ENCODE measurements around the gene DNPH1.

Gene DNPH1

DNA sequence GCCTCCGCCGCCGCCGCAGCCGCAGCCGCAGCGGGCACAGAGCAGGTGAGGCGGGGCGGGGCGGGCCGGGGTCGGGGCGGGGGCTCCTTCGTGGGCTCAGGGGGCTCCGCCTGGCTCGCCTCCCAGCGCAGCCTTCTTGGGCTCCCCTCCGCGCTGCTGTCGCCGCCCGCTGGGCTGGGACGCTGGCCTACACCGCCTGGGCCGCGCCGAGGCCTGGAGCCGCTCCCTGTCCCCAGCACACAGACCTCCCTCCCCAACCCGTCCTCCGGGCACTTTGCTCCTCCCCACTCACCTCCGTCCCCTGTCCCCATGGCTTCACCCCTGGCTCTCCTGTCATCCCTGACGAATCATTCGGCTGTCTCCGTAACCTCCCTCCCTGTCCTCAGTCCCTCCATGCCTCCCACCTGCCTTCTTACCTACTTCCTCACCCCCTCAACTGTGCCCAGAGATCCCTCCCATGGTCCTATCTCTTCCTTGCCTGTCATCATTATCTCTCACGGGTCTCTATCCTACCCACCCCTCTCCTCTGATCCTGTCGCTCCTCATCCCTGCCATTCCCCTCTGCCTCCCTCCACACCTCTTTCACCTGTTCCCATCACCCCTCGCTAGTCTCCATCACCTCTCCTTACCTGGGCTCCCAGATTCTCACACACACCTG, 14.5 kb upstream of the DNPH1 start:
- no peak for DNase-seq

DNA sequence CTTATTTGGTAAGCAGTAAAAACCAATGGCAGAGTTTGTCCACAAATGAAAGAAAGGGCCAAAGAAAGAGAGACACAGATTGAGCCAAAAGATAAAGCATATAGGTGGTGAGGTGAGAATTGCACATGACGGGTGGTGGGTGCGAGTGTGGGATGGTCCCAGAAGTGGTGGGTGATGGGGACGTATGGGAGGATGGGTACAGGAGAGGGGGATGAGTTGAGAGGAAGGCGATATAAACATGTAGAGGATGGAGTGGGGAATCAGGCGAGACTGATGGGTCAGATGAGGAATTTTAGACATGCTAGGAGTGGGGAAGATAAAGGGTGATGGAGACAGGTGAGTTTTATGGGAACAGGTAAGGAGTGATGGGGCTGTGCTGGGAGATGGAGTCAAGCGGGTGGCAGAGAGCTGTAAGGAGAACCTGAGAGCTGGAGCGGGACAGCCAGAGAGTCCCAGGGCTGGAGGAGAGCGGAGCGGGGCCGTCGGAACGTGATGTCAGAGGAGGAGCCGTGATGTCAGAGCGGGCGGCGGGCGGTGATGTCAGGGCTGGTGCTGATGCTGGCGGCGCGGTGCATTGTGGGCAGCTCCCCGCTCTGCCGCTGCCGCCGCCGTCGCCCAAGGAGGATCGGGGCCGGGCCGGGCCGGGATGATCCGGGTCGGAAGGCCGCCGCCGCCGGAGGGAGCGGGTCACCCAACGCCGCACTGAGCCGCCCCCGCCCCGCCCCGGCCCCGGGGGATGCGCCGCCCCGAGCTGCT, 13.8 kb upstream of the DNPH1 start, which contains the start of gene TTBK1:
Gene TTBK1 (plus strand): TSS at position 574 of the 756 bp plus-strand sequence. CDS start 3,180 bp downstream, outside the sequence.
- DNase-seq: no peak

- no peak for DNase-seq
Observed at GRCh38 chr6:43241446-43241845, 12.2 kb upstream of the DNPH1 start.

- DNase-seq: no peak
Observed at GRCh38 chr6:43240950-43241349, 11.7 kb upstream of the DNPH1 start.

DNA sequence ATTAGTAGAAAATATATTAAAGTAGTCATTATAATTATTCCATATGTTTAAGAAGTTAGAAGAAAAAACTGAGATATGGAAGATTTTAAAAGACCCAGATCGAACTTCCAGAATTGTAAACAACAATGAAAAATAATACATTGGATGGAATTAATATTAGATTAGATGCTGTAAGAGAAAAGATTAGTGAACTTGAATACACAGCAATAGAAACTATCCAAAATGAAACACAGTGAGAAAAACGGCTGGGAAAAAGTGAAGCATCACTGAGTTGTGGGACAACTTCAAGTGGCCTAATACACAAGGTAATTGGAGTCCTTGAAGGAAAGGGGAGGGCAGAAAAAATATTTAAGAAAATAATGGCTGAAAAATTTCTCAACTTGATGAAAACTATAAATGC, 9.8 kb upstream of the DNPH1 start:
- no peak for DNase-seq

GRCh38 chr6:43235841-43236240, 6.6 kb upstream of the DNPH1 start:
- no peak for DNase-seq

DNA sequence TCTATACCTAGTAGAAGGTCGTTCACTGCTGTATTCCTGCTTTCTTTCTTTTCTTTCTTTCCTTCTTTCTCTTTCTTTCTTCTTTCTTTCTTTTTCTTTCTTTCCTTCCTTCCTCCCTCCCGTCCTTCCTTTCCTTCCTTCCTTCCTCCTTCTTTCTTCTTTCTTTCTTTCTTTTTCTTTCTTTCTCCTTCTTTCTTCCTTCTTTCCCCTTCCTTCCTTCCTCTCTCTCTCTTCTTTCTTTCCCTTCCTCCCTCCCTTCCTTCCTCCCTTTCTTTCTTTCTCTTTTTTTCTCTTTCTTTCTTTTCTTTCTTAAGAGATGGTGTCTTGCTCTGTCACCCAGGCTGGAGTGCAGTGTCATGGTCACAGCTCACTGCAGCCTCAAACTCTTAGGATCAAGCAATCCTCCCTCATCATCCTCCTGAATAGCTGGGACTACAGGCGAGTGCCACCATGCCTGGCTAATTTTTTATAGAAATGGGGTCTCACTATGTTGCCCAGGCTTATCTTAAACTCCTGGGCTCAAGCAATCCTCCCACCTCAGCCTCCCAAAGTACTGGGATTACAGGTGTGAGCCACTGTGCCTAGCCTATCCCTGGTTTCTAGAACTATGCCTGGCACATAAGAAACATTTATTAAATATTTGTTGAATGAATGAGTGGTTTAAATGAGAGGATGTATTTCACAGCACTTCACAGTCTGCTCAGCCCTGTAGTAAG, 2.6 kb upstream of the DNPH1 start:
- DNase-seq: no peak

- no peak for DNase-seq
Observed at GRCh38 chr6:43231053-43231452, 1.8 kb upstream of the DNPH1 start.

DNA sequence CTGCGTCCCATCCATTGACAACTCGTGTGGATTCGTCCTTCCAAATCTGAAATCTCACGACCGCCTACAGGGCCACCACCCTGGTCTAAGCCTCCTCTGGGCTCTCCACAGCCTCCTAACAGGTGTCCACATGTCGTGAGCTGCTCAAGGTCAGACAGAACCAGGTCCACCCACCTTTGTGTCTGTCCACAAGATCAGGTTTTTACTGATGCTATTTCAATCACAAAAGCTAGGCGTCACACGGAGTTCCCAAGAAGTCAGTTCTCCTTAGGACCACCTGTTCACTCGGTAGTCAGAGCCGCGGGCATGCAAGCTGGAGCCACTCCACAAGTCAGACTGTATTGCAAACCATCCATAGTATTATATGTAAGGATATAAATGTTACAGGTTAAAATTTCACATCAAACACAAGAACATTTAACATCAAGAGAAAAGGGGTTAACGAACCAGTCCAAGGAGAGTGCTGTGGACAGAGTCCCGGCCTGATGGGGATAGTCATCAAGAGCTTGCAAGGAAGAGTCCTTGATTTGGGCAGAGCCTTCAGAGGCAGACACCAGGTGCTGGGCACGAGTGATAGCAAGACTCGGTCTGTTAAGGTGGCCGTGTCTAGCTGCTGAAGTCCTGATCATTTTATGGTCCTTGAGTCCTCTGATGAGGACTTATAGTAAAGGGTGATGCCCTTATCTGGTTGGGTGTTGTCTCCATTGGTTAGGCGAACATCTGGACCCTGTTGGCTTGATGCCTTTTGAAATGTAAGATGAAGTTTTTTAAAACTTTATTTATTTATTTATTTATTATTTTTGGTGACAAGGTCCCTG, 731 bp upstream of the DNPH1 start:
- DNase-seq: no peak

DNA sequence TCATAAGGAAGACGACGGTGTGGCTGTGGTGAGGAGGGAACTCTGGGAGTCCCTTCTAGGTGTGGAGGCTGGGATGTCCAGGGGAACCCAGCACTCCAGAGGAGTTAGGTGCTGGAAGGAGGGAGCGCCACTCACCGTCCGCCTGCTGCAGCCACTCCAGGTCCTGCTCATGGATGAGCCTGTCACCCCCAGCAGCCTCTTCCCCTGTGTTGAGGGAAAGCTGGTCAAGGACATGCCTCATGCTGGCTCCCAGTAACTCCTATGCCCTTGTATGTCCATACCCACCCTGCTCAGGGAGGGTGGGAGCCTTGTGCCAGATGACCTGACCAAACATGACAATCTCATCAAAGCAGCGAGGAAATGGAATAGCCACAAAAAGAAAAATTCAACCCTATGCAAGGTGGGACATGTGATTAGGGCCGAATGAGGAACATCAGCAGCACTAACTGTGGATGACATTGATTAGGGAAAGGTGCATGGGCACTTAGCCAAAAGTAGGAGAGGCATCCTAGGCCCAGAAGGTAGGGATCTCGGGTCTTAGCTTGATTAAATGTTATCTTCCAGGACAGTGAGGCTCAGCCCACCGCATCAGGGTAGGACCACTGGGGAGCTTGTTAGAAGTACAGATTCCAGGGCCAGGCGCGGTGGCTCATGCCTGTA, 3.0 kb downstream of the DNPH1 start:
- DNase-seq: no peak

DNA sequence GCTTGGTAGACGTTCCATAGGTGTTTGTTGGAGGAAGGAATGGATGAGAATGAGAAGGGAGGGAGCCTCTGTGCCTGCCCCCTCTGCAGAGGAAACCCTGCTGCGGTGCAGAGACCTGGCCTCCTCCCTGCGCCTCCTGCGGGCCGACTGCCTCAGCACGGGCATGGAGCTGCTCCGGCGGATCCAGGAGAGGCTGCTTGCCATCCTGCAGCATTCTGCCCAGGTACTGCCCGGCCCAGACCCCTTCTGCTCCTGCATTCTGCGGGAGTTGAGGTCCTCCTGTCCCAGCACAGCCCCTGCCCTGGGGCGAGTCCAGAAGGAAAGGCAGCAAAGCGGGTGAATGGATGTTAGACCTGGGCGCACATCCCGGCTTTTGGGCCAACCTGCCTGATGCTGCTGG, 6.1 kb downstream of the DNPH1 start:
- no peak for DNase-seq

- no peak for DNase-seq
Observed at GRCh38 chr6:43222418-43223059, 6.7 kb downstream of the DNPH1 start.

DNA sequence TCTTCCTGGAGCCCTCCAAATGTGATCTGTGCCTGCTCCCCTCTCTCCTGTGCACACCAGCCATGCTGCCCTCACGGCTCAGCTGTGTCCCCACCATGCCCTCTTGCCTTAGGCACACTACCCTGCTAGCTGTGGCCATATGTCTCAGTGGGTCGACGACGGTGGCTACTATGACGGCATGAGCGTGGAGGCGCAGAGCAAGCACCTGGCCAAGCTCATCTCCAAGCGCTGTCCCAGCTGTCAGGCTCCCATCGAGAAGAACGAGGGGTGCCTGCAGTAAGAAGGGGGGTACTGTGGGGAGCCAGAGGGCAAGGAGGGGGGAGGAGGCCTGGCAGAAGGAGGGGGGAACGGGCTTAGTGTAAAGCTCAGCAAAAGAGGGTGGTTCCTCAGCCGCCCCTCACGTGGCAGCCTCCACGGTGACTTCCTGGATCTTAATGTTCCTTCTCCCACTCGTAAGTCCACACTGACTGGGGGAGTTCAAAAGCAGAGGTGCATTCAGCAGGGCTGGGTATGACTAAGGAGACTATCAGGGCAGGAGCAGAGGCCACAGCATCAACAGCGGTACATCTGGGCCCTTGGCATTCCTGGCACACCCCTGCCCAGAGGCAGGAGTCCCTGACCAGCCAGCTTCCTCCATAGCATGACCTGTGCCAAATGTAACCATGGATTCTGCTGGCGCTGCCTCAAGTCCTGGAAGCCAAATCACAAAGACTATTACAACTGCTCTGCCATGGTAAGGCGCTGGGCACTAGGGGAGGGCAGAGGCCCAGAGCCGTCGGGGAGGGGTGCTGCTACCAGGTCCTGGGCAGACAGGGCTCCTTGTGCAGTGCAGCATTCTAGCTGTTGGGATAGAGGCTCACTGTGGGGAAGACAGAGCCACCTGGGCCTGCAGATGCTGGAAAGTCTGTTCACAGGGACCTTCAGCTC, 8.0 kb downstream of the DNPH1 start:
- no peak for DNase-seq

GRCh38 chr6:43220439-43220951, 8.8 kb downstream of the DNPH1 start:
- DNase-seq: no peak

GRCh38 chr6:43219814-43220213, 9.5 kb downstream of the DNPH1 start:
- DNase-seq: no peak

DNA sequence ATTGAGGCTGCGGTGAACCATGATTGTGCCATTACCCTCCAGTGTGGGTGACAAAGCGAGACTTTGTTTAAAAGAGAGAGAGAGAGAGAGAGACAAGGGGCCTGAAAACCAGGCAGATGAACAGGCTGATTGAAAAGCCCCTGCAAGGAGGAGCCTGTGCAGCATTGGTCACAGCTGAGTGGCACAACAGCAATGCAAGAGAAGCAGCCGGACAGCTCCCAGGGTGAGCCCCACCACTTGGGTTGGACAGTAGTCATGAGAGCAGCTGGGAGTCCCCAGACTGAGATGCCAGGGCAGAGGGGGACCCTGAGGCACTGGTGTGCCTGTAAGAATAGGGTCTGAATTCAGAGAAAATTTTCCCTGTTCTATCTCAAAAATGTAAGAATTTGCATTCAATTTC, 10.2 kb downstream of the DNPH1 start:
- no peak for DNase-seq

DNA sequence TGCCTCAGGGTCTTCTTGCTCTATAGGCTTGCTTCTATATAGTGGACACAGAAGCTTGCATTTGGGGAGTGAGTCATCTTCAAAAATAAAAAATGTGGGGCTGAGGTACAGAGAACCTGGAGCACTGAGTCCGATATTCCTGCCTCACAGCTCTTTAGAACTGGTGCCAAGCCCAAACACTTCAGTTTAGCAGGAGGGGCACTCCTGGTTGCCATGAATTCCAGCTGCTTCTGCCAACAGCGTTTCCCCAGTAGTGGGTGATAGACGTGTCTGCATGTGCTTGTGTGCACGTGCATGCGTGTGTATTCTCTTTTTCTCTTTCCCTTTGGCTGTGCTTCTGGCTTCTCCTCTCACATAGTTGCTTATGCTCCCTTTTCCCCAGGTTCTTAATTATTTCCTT, 11.9 kb downstream of the DNPH1 start:
- no peak for DNase-seq

DNA sequence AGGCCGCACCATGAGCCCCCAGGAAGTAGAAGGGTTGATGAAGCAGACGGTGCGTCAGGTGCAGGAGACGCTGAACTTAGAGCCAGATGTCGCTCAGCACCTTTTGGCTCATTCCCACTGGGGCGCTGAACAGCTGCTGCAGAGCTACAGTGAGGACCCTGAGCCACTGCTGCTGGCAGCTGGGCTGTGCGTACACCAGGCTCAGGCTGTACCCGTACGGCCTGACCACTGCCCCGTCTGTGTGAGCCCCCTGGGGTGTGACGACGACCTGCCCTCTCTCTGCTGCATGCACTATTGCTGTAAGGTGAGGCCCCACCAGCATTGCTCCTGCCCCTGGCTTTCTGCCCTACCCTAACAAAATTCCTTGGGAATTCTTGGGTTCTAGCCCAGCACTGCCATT, 13.1 kb downstream of the DNPH1 start:
- DNase-seq: no peak

DNA sequence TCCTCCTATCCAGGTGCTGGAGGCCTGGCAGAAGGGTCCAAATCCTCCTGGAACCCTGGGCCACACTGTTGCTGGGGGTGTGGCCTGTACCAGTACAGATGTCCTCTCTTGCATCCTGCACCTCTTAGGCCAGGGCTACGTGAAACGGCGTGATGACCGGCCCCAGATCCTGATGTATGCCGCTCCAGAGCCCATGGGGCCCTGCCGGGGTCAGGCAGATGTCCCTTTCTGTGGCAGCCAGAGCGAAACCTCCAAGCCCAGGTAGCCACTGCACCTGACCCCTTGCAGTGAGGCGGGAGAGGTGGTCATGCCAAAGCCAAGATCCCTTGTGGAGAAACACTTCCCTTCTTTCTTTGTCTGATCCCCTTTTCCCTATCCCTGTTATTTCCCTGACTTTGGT, 14.2 kb downstream of the DNPH1 start:
- no peak for DNase-seq

DNA sequence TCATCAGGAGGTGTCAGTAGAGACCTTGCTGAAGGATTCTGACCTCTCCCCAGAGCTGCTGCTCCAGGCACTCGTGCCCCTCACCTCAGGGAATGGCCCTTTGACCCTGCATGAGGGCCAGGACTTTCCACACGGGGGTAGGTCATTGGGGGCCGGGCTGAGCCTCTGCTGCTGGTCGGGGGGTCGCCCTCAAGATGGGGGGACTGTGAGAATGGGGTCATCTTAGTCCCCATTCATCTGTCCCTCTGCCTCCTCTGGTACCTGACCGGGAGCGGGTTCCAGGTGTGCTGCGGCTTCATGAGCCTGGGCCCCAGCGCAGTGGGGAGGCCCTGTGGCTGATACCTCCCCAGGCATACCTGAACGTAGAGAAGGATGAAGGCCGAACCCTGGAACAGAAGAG, 15.8 kb downstream of the DNPH1 start:
- no peak for DNase-seq

- DNase-seq: no peak
Observed at GRCh38 chr6:43211955-43212354, 17.3 kb downstream of the DNPH1 start.
